ENCODE measurements around the gene HDAC4.

Gene HDAC4

DNA sequence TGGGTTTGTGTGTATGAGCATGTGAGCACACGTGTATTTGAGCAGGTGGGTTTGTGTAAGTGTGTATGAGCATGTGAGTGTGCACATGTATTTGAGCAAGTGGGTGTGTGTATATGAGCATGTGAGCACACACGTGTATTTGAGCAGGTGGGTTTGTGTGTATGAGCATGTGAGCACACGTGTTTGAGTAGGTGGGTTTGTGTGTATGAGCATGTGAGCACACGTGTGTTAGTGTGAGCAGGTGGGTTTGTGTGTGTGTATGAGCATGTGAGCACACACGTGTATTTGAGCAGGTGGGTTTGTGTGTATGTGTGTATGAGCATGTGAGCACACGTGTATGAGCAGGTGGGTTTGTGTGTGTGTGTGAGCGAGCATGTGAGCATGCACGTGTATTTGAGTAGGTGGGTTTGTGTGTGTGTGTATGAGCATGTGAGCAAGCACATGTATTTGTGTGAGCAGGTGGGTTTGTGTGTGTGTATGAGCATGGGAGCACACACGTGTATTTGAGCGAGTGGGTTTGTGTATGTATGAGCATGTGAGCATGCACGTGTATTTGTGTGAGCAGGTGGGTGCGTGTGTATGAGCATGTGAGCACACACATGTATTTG is 383.2 kb downstream of the HDAC4 start:
- Mint-ChIP-seq H3K36me3 (ENCODE audit: low read depth) (no peaks in the 10 kb centered on the region), H3K27ac (no peak overlapping the region), H3K4me1 (no peaks in the 10 kb centered on the region), H3K27me3 (peaks cover 3% of the 10 kb centered on the region), H3K9me3 (no peaks in the 10 kb centered on the region), H3K4me3 (no peak overlapping the region)
- ATAC-seq = no peak
- DNase-seq = no peak

DNA sequence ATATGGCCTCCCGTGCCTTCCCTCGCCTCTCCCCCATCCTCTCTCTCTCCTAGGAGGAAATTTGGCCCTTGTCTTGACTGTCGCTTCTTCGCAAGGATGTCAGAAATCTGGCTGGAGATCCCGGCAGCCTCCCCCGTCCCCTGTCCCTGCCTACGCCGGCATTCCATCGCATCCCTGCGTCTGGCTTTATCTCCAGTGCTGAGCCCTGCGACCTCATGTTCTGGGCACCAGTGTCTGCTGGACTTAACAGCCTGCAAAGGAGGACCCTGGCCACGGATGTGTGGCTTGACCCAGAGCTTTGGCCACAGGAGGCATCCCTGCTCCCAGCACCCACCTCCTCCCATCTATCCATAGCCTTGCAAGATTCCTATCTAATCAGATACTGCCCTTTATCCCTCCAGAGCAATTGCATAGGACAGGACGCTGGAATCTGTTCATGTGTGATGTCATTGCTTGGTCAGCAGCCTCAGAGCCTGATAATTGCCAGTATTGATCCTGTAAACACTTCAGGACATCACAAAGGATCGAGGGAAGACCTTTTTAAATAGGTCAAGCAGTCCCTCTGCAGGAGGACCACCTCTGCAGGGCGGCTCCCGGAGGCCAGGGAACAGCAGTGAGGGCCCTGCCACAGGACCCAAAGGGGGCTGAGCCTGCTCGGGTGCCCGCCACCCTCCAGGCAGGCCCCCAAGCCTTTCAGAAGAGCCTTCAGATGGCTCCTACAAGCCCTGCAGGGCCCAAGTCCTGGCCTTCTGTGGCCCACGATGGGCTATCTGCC is 384.7 kb downstream of the HDAC4 start:
- no peaks in the 10 kb centered on the region for H3K4me1 Mint-ChIP-seq
- H3K4me3 Mint-ChIP-seq = no peak overlapping the region
- H3K9me3 Mint-ChIP-seq = no peaks in the 10 kb centered on the region
- DNase-seq (no peak), ATAC-seq (no peak)
- no peak overlapping the region for H3K27ac Mint-ChIP-seq
- peaks cover 6% of the 10 kb centered on the region for H3K27me3 Mint-ChIP-seq
- H3K36me3 Mint-ChIP-seq (ENCODE audit: low read depth) = no peaks in the 10 kb centered on the region

DNA sequence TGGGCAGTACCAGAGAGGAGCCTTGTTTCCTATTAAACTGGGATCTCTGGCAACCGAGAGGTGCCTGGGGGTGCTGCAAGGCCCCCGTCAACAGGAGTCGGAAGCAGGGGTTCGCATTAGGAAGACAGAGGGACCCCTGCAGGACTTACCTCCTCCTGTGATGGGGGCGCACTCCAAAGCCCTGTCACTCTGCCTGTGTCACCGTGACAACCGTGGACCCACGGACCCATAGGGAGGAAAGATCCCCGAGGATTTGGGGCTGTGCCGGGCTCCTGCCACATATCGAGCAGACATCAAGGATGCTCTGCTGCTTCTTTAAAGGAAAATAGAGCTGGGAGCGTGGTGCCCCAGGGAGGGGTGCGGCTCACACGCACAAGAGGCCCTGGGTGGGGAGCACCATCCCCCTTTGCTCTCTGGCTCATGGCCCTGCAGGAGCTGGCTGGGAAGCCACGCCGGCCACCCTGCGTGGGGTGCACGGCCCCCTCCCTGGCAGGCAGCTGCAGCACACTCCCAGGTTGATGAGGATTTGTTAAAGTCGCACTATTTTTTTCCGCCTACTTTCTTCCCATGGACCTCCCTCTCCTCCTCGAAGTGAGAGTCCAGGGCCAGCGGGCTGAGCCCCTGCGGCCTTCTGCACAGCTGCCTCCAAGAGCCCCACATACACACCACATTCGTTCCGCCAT is 385.5 kb downstream of the HDAC4 start:
- Mint-ChIP-seq H3K9me3 (no peaks in the 10 kb centered on the region), H3K36me3 (ENCODE audit: low read depth) (no peaks in the 10 kb centered on the region), H3K4me3 (no peak overlapping the region), H3K27ac (no peak overlapping the region), H3K4me1 (no peaks in the 10 kb centered on the region), H3K27me3 (peaks cover 6% of the 10 kb centered on the region)
- DNase-seq = no peak
- ATAC-seq = no peak

DNA sequence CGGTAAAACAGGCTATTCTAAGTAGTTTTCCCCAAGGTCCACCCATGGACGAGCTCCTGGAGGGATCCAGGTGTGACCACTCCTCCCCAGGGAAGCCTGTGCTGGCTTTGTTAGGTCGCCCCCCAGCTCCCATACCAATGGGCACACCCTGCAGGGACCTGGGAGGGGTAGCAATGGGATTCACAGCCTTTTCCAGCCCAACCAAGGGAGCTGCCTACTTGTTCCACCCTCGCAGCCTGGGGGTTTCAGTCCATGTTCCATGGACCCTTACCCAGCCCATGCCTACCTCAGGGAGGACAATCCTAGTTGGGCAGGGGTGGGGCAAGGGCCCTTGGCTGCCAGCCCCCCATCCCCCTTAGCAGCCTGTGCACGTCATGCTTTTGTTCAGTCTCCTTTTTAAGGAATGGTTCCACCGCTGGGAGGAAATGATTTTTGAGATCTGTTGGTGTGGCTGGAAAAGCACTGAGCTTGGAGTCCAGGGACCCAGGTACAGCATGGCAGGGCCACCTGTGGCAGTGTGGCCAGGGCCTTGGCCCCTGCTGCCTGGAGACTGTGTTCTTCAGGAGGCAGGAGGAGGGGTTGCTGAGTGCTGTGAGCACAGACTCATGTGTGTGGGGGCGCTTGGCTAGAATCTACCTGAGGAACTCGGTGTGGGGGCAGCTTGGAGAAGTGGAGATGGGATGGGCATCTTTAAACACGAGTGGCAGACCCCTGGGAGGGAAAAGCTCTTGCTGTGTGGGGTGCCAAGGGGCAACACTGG is 386.2 kb downstream of the HDAC4 start:
- no peaks in the 10 kb centered on the region for H3K9me3 Mint-ChIP-seq
- no peak for DNase-seq
- ATAC-seq = no peak

GRCh38 chr2:239013678-239013976 is 387.2 kb downstream of the HDAC4 start:
- H3K4me3 Mint-ChIP-seq = no peak overlapping the region
- H3K27ac Mint-ChIP-seq = no peak overlapping the region
- no peak for ATAC-seq
- H3K27me3 Mint-ChIP-seq = peaks cover 10% of the 10 kb centered on the region
- no peaks in the 10 kb centered on the region for H3K4me1 Mint-ChIP-seq
- no peaks in the 10 kb centered on the region for H3K9me3 Mint-ChIP-seq
- no peaks in the 10 kb centered on the region for H3K36me3 Mint-ChIP-seq (ENCODE audit: low read depth)
- DNase-seq = no peak

More for the DNA sequence above, 386.2 kb downstream of the HDAC4 start:
- peaks cover 7% of the 10 kb centered on the region for H3K27me3 Mint-ChIP-seq
- no peaks in the 10 kb centered on the region for H3K4me1 Mint-ChIP-seq
- no peak overlapping the region for H3K4me3 Mint-ChIP-seq
- no peaks in the 10 kb centered on the region for H3K36me3 Mint-ChIP-seq (ENCODE audit: low read depth)
- no peak overlapping the region for H3K27ac Mint-ChIP-seq

DNA sequence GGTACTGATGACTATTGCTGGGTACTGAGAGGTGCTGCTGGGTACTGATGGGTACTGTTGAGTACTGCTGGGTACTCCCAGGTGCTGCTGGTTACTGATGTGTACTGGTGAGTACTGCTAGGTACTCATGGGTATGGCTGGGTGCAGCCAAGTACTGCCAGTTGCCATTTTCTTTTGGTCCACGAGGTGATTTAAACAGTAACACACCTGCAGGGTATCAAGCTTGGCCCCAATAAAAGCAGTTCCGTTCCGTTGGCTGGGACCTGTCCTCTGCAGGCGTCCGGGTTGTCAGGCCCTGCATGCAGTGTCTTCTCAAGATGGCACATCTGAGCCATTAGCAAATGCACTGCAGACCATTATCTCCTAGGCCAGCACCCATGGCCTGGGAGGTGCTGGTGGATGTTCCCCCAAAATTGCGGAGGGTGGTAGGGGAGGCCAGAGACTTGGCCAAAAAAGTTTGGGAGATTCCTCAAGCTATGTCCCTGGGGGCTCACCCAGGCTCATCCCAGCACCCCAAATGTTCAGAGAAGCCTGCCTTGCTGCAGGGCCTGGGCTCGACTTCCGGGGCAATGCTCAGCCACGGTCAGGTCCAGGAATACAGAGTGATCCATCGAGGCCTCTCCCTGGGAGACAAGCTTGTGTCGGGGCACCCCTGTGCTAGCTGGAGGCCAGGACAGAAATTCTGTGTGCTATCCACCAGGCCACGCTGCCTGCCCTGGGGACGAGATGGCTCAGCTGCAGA is 387.7 kb downstream of the HDAC4 start:
- ATAC-seq (no peak), DNase-seq (no peak)
- Mint-ChIP-seq H3K27ac (no peak overlapping the region), H3K4me1 (no peaks in the 10 kb centered on the region), H3K4me3 (no peak overlapping the region), H3K9me3 (no peaks in the 10 kb centered on the region), H3K27me3 (peaks cover 13% of the 10 kb centered on the region), H3K36me3 (ENCODE audit: low read depth) (no peaks in the 10 kb centered on the region)

- Mint-ChIP-seq H3K27ac (no peak overlapping the region), H3K9me3 (no peaks in the 10 kb centered on the region), H3K4me1 (no peaks in the 10 kb centered on the region), H3K4me3 (no peak overlapping the region), H3K36me3 (ENCODE audit: low read depth) (no peaks in the 10 kb centered on the region), H3K27me3 (peaks cover 14% of the 10 kb centered on the region)
- DNase-seq (no peak), ATAC-seq (no peak)
These were observed 388.6 kb downstream of the HDAC4 start for GRCh38 chr2:239012228-239012627.

- Mint-ChIP-seq H3K36me3 (ENCODE audit: low read depth) (no peaks in the 10 kb centered on the region), H3K27me3 (peaks cover 14% of the 10 kb centered on the region), H3K27ac (no peak overlapping the region), H3K9me3 (no peaks in the 10 kb centered on the region), H3K4me1 (no peaks in the 10 kb centered on the region), H3K4me3 (no peak overlapping the region)
- DNase-seq (no peak), ATAC-seq (no peak)
These were observed 391.2 kb downstream of the HDAC4 start for GRCh38 chr2:239009589-239009961.

DNA sequence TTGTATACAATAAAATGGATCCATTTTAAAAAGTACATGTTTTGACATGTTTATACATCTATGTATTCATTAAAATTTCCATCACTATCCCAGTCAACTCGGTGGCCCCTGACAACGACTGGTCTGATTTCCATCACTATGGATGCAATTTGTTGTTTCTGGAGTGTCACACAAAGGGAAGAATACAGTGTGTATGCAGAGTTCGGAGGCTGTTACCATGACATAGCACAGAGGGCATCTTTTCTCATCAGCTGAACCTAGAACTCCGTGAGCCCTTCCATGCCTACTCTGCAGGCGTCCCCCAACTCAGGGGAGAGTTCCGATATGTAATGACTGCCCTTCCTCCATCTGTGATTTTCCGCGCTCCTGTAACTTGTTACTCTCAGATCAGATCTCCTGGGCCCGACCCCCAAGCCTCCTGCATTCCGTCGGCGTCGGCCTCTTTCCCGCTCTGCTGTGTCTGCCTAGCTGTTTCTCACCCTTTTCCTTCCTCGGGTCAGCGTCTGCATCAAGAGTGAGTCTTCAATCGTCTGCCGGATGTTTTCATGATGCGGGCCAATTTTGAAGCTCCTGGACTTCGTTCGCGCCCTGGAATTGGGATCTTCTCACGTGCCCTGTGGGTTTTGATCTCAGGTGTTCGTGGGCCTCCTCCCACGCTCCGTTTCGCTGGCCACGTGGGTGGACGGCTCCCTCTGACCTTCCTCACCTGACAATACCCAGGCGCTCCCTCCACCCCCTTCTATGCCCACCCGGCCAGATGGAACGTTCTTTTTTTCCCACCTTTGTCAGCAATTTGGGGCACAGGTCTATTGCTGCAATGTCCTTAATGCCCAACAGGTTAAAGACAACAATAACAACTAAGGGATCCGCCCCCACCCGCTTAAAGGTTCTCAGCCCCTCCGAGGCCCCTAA is 391.9 kb downstream of the HDAC4 start:
- no peaks in the 10 kb centered on the region for H3K36me3 Mint-ChIP-seq (ENCODE audit: low read depth)
- DNase-seq (no peak), ATAC-seq (no peak)
- no peak overlapping the region for H3K27ac Mint-ChIP-seq
- peaks cover 17% of the 10 kb centered on the region for H3K27me3 Mint-ChIP-seq
- H3K4me3 Mint-ChIP-seq = no peak overlapping the region
- no peaks in the 10 kb centered on the region for H3K9me3 Mint-ChIP-seq
- no peaks in the 10 kb centered on the region for H3K4me1 Mint-ChIP-seq

DNA sequence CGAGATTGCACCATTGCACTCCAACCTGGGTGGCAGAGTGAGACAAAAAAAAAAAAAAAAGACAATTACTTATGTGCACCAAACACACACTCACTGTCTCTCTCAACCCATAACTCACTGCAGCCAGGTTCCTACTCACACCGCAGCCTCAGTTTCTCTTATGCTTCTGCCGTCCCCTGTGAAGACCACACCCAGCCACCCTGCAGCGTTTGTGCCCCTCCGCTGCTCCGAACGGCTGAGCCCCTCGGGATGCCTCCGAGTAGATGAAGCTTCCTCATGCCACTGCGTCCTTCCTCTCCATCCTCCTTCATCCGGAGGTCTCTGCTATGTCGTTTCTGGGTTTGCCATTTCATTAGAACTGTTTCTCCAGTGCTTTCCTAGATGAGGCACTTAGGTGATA is 392.8 kb downstream of the HDAC4 start:
- no peaks in the 10 kb centered on the region for H3K4me1 Mint-ChIP-seq
- no peak overlapping the region for H3K4me3 Mint-ChIP-seq
- no peak for ATAC-seq
- no peak for DNase-seq
- no peaks in the 10 kb centered on the region for H3K36me3 Mint-ChIP-seq (ENCODE audit: low read depth)
- no peak overlapping the region for H3K27ac Mint-ChIP-seq
- H3K9me3 Mint-ChIP-seq = no peaks in the 10 kb centered on the region
- peaks cover 18% of the 10 kb centered on the region for H3K27me3 Mint-ChIP-seq

- Mint-ChIP-seq H3K27me3 (peaks cover 12% of the 10 kb centered on the region), H3K9me3 (peaks cover 5% of the 10 kb centered on the region), H3K27ac (no peak overlapping the region), H3K36me3 (ENCODE audit: low read depth) (no peaks in the 10 kb centered on the region), H3K4me1 (no peaks in the 10 kb centered on the region), H3K4me3 (no peak overlapping the region)
- no peak for DNase-seq
- no peak for ATAC-seq
These were observed 394.1 kb downstream of the HDAC4 start for GRCh38 chr2:239006622-239007285.

DNA sequence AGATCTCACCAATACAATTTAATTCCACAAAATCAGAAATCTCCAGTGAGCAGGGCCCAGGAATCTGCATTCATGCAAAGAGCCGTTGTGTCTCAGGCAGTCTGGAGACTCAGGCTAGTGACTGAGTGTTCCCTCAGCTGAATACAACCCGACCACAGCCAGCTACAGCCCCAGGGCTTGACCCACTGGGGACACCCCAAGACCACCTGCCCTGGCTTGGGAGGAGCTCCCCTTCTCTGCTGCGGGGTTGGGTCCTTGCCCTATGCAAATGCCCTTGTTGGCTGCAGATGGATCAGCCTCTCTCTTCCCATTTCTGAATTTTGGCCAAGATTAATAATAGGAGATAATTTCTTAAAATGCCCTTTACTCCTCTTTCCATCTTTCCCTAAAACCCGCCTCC is 395.2 kb downstream of the HDAC4 start:
- Mint-ChIP-seq H3K4me1 (no peaks in the 10 kb centered on the region), H3K36me3 (ENCODE audit: low read depth) (no peaks in the 10 kb centered on the region), H3K4me3 (no peak overlapping the region), H3K9me3 (peaks cover 9% of the 10 kb centered on the region), H3K27me3 (peaks cover 12% of the 10 kb centered on the region), H3K27ac (no peak overlapping the region)
- ATAC-seq = no peak
- no peak for DNase-seq

DNA sequence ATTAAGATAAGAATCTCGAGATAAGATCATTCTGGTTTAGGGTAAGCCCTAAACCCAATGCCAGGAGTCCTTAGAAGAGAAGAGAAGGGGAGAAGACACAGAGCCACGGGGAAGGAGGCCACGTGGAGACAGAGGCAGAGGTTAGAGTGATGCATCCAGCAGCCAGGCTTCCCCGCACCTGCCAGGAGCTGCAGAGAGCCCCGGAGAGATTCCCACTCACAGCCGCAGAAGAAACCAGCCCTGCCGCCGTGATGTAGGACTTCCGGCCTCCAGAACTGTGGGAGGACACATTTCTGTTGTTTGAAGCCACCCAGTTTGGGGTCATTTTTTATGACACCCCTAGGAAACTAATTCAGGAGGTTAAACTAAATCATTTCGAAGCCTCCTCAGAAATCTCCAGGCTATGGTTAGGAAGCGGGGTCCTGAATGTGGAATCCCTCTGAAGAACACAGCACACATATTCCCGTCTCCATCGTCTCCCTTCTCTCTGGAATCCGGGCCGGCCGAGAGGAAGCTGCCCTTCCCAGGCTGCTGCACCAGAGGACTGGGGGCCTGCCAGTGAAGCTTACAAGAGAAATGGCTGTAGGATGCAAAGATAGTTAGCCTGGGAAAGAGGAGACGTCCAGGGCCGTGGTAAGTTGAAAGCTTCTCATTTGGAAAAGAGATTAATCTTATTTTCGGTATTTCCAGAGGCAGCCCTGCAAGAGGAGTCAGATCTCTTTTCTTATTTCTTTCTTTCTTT is 396.4 kb downstream of the HDAC4 start:
- no peak overlapping the region for H3K4me3 Mint-ChIP-seq
- no peak for ATAC-seq
- no peak overlapping the region for H3K27ac Mint-ChIP-seq
- no peak for DNase-seq
- no peaks in the 10 kb centered on the region for H3K36me3 Mint-ChIP-seq (ENCODE audit: low read depth)
- no peaks in the 10 kb centered on the region for H3K4me1 Mint-ChIP-seq
- H3K9me3 Mint-ChIP-seq = peaks cover 9% of the 10 kb centered on the region
- peaks cover 11% of the 10 kb centered on the region for H3K27me3 Mint-ChIP-seq

Measured in activated naive CD8-positive, alpha-beta T cell treated with anti-CD3 and anti-CD28 coated beads, Interleukin-2, amount 50 U/mL, for 24 hours (primary cell).